Mesendoderm (in vitro differentiated cells): ENCODE measurements around the gene DYRK1A.
A peak's percentile ranks its signal among the peaks of the same experiment; 100 is the strongest.

ENCODE experiments used
- DNase-seq: peaks from one replicate; pipeline ENCODE4 v3.0.0; 2013
- H2AK5ac ChIP-seq: 2 replicates; pipeline ENCODE4 v1.6.1; 2013; ENCODE audit warnings: low read length, inconsistent platforms
- H2BK120ac ChIP-seq: 2 replicates; pipeline ENCODE4 v1.6.1; 2013; ENCODE audit warnings: low read depth, mild to moderate bottlenecking, low read length, moderate library complexity, mixed read lengths
- H2BK15ac ChIP-seq: replicated peaks from 2 replicates; pipeline ENCODE4 v1.6.1; 2013; ENCODE audit warnings: low read depth, mild to moderate bottlenecking, moderate library complexity
- H2BK5ac ChIP-seq: 2 replicates; pipeline ENCODE4 v1.6.1; 2013; ENCODE audit warnings: low read length, inconsistent platforms
- H3K18ac ChIP-seq: 2 replicates; pipeline ENCODE4 v1.6.1; 2013; ENCODE audit warnings: mild to moderate bottlenecking, low read length, mixed read lengths
- H3K23ac ChIP-seq: one replicate; pipeline ENCODE4 v1.6.1; 2013; ENCODE audit warnings: low read length
- H3K27ac ChIP-seq: 2 replicates; pipeline ENCODE4 v1.5.1; 2013; ENCODE audit warnings: low read depth, mild to moderate bottlenecking, inconsistent platforms, low read length, moderate library complexity
- H3K27me3 ChIP-seq: 2 replicates; pipeline ENCODE4 v1.6.1; 2013; ENCODE audit warnings: low read length, control low read depth, mild to moderate bottlenecking, inconsistent platforms; ENCODE audit not compliant: insufficient read depth, poor library complexity
- H3K36me3 ChIP-seq: 2 replicates; pipeline ENCODE4 v1.6.1; 2013; ENCODE audit warnings: low read length, inconsistent platforms; ENCODE audit not compliant: control insufficient read depth, insufficient read depth
- H3K4ac ChIP-seq: one replicate; pipeline ENCODE4 v1.6.1; 2013; ENCODE audit warnings: low read depth, mild to moderate bottlenecking, low read length, moderate library complexity
- H3K4me1 ChIP-seq: 2 replicates; pipeline ENCODE4 v1.6.1; 2013; ENCODE audit warnings: low read depth, low read length, inconsistent platforms; ENCODE audit not compliant: control insufficient read depth
- H3K4me2 ChIP-seq: 2 replicates; pipeline ENCODE4 v1.6.1; 2013; ENCODE audit warnings: low read length
- H3K4me3 ChIP-seq: 2 replicates; pipeline ENCODE4 v1.5.1; 2013; ENCODE audit warnings: mild to moderate bottlenecking, low read length
- H3K56ac ChIP-seq: one replicate; pipeline ENCODE4 v1.6.1; 2013; ENCODE audit warnings: low read length
- H3K79me1 ChIP-seq: 2 replicates; pipeline ENCODE4 v1.6.1; 2013; ENCODE audit warnings: low read length, inconsistent platforms
- H3K79me2 ChIP-seq: 2 replicates; pipeline ENCODE4 v1.6.1; 2013; ENCODE audit warnings: mild to moderate bottlenecking, low read length; ENCODE audit not compliant: control insufficient read depth, insufficient read depth
- H3K9ac ChIP-seq: 2 replicates; pipeline ENCODE4 v1.6.1; 2013; ENCODE audit warnings: low read length, inconsistent platforms
- H4K5ac ChIP-seq: one replicate; pipeline ENCODE4 v1.6.1; 2013; ENCODE audit warnings: low read length
- H4K8ac ChIP-seq: one replicate; pipeline ENCODE4 v1.6.1; 2013; ENCODE audit warnings: low read depth, mild to moderate bottlenecking, control low read depth, low read length, moderate library complexity
- WGBS: extraction: QIAGEN DNeasy Blood & Tissue Kit; methylation state at CpG from one replicate; pipeline ENCODE4 v1.1.7; 2013; ENCODE audit warnings: low lambda C conversion rate, missing lambda C conversion rate; ENCODE audit not compliant: insufficient coverage; ENCODE audit errors: extremely low coverage; 5-methylcytosine and 5-hydroxymethylcytosine counted together

Gene DYRK1A

GRCh38 chr21:37365517-37366481 is 774 bp upstream of the DYRK1A start:
- H3K36me3 ChIP-seq = no peaks in the 10 kb centered on the region
- peak overlapping the region; percentile 99 for H3K18ac ChIP-seq
- H3K23ac ChIP-seq = peak overlapping the region; percentile 54
- no peak overlapping the region for H2AK5ac ChIP-seq
- H3K4me3 ChIP-seq = peak overlapping the region; percentile 39
- peak overlapping the region; percentile 88 for H3K9ac ChIP-seq
- H4K8ac ChIP-seq = peak overlapping the region; percentile 30
- peak; percentile 87 for DNase-seq
- H3K27ac ChIP-seq = peak overlapping the region; percentile 100
- peak overlapping the region; percentile 57 for H3K4me2 ChIP-seq
- peaks cover 35% of the 10 kb centered on the region for H3K79me2 ChIP-seq
- no peak overlapping the region for H2BK15ac ChIP-seq
- peak overlapping the region; percentile 97 for H3K56ac ChIP-seq
- H3K4ac ChIP-seq = peak overlapping the region; percentile 95
- peak overlapping the region; percentile 62 for H4K5ac ChIP-seq
- peaks cover 2% of the 10 kb centered on the region for H3K4me1 ChIP-seq
- H2BK5ac ChIP-seq = peak overlapping the region; percentile 59
- H3K27me3 ChIP-seq = no peaks in the 10 kb centered on the region
- H2BK120ac ChIP-seq = peak overlapping the region; percentile 92
- no peaks in the 10 kb centered on the region for H3K79me1 ChIP-seq
- WGBS = no CpG with 5 or more reads among the region's 106 CpGs

GRCh38 chr21:37367336-37367702 is 746 bp downstream of the DYRK1A start:
- H2BK5ac ChIP-seq = no peak overlapping the region
- peak overlapping the region; percentile 96 for H3K4me3 ChIP-seq
- no CpG with 5 or more reads among the region's 61 CpGs for WGBS
- peak overlapping the region; percentile 99 for H3K9ac ChIP-seq
- H3K56ac ChIP-seq = peak overlapping the region; percentile 100
- H3K4me1 ChIP-seq = peaks cover 2% of the 10 kb centered on the region
- H3K23ac ChIP-seq = no peak overlapping the region
- H3K4me2 ChIP-seq = no peak overlapping the region
- DNase-seq = no peak
- peak overlapping the region; percentile 100 for H3K18ac ChIP-seq
- no peaks in the 10 kb centered on the region for H3K27me3 ChIP-seq
- no peaks in the 10 kb centered on the region for H3K79me1 ChIP-seq
- peak overlapping the region; percentile 23 for H2BK120ac ChIP-seq
- H2BK15ac ChIP-seq = no peak overlapping the region
- peaks cover 50% of the 10 kb centered on the region for H3K79me2 ChIP-seq
- H3K4ac ChIP-seq = peak overlapping the region; percentile 99
- no peak overlapping the region for H2AK5ac ChIP-seq
- peak overlapping the region; percentile 99 for H3K27ac ChIP-seq
- no peaks in the 10 kb centered on the region for H3K36me3 ChIP-seq
- H4K5ac ChIP-seq = no peak overlapping the region
- H4K8ac ChIP-seq = peak overlapping the region; percentile 83

- Histone ChIP-seq H3K23ac (peak overlapping the region; percentile 91), H4K5ac (no peak overlapping the region), H3K9ac (peak overlapping the region; percentile 99), H2BK5ac (peak overlapping the region; percentile 51), H3K4me1 (peaks cover 2% of the 10 kb centered on the region), H2BK120ac (peak overlapping the region; percentile 23), H3K27ac (peak overlapping the region; percentile 99), H3K36me3 (no peaks in the 10 kb centered on the region), H2AK5ac (peak overlapping the region; percentile 25), H3K79me2 (peaks cover 56% of the 10 kb centered on the region), H3K79me1 (no peaks in the 10 kb centered on the region), H3K27me3 (no peaks in the 10 kb centered on the region), H3K4ac (peak overlapping the region; percentile 99), H3K18ac (peak overlapping the region; percentile 100), H3K56ac (peak overlapping the region; percentile 100), H3K4me2 (peak overlapping the region; percentile 87), H4K8ac (peak overlapping the region; percentile 83), H3K4me3 (peak overlapping the region; percentile 96), H2BK15ac (no peak overlapping the region)
- WGBS = no CpG with 5 or more reads among the region's 68 CpGs
- peak; percentile 69 for DNase-seq
Observed at GRCh38 chr21:37367703-37368540, 1.3 kb downstream of the DYRK1A start.

GRCh38 chr21:37368541-37369279 is 2.1 kb downstream of the DYRK1A start:
- no peak overlapping the region for H3K27ac ChIP-seq
- no peak for DNase-seq
- no CpG with 5 or more reads among the region's 9 CpGs for WGBS

GRCh38 chr21:37369307-37369854 is 2.8 kb downstream of the DYRK1A start:
- no peak overlapping the region for H2BK120ac ChIP-seq
- H4K5ac ChIP-seq = no peak overlapping the region
- no peak overlapping the region for H2AK5ac ChIP-seq
- H3K56ac ChIP-seq = no peak overlapping the region
- H3K27ac ChIP-seq = no peak overlapping the region
- no CpG with 5 or more reads among the region's 3 CpGs for WGBS
- H2BK15ac ChIP-seq = no peak overlapping the region
- no peaks in the 10 kb centered on the region for H3K27me3 ChIP-seq
- H3K23ac ChIP-seq = no peak overlapping the region
- no peak overlapping the region for H4K8ac ChIP-seq
- H3K4me3 ChIP-seq = no peak overlapping the region
- H3K18ac ChIP-seq = no peak overlapping the region
- H2BK5ac ChIP-seq = no peak overlapping the region
- H3K4me2 ChIP-seq = peak overlapping the region; percentile 19
- H3K36me3 ChIP-seq = no peaks in the 10 kb centered on the region
- no peaks in the 10 kb centered on the region for H3K79me1 ChIP-seq
- H3K9ac ChIP-seq = peak overlapping the region; percentile 20
- no peak for DNase-seq
- H3K4me1 ChIP-seq = peaks cover 2% of the 10 kb centered on the region
- peaks cover 68% of the 10 kb centered on the region for H3K79me2 ChIP-seq
- no peak overlapping the region for H3K4ac ChIP-seq

More at GRCh38 chr21:37368541-37369279, 2.1 kb downstream of the DYRK1A start:
- no peak overlapping the region for H2BK120ac ChIP-seq
- no peaks in the 10 kb centered on the region for H3K79me1 ChIP-seq
- H3K9ac ChIP-seq = peak overlapping the region; percentile 99
- H2AK5ac ChIP-seq = peak overlapping the region; percentile 25
- H2BK5ac ChIP-seq = peak overlapping the region; percentile 51
- H4K5ac ChIP-seq = no peak overlapping the region
- peak overlapping the region; percentile 96 for H3K4me3 ChIP-seq
- peaks cover 63% of the 10 kb centered on the region for H3K79me2 ChIP-seq
- H3K56ac ChIP-seq = peak overlapping the region; percentile 100
- no peak overlapping the region for H3K4ac ChIP-seq
- no peak overlapping the region for H3K23ac ChIP-seq
- no peak overlapping the region for H4K8ac ChIP-seq
- peaks cover 2% of the 10 kb centered on the region for H3K4me1 ChIP-seq
- H2BK15ac ChIP-seq = no peak overlapping the region
- no peaks in the 10 kb centered on the region for H3K36me3 ChIP-seq
- H3K18ac ChIP-seq = peak overlapping the region; percentile 100
- peak overlapping the region; percentile 87 for H3K4me2 ChIP-seq
- no peaks in the 10 kb centered on the region for H3K27me3 ChIP-seq
